ENCODE data around the gene HNRNPC. TPM values are rescaled to one million over a fixed set of nuclear protein-coding genes. Genes with fewer than 3 reads are reported as not detected.
"Not testable (repeated sequence)": the region's sequence is repeated elsewhere in the genome, so short reads cannot be mapped to it uniquely, and the experiment has no call there.

The HNRNPC gene
- 1,000 to 10,000 TPM; 1,063 to 1,070 TPM for total RNA-seq

GRCh38 chr14:21269252-21270046, at the start of gene HNRNPC:
HNRNPC (minus strand) TSS chr14:21269442; CDS start chr14:21234193, 35,249 bp downstream.
- no peaks in the 10 kb centered on the region for H3K9me3 Mint-ChIP-seq
- peak within 1 kb of the TSS; percentile 100 for H3K4me3 Mint-ChIP-seq
- peak; percentile 100 for DNase-seq
- peak within 1 kb of the TSS; percentile 100 for H3K27ac Mint-ChIP-seq
- ChIA-PET POLR2A (interaction anchor here (0.5 to 5.1 kb wide), 4 partner anchors 13 to 485 kb away, joined by 3 to 57 read pairs (median 4); partner anchors contain the start of gene SUPT16H), CTCF (no interaction called here)
- no peaks in the 10 kb centered on the region for H3K27me3 Mint-ChIP-seq
- peaks cover 48% of the 10 kb centered on the region for H3K36me3 Mint-ChIP-seq
- intact Hi-C loops (cut with micrococcal nuclease) = loop anchor here (1.0 to 10.0 kb wide), 10 partner anchors 39 to 1288 kb away; partner anchors contain the start of genes CHD8, METTL3, PIP4P1 and SUPT16H
- H3K4me1 Mint-ChIP-seq (ENCODE audit: low read depth) = peaks cover 24% of the 10 kb centered on the region

DNA sequence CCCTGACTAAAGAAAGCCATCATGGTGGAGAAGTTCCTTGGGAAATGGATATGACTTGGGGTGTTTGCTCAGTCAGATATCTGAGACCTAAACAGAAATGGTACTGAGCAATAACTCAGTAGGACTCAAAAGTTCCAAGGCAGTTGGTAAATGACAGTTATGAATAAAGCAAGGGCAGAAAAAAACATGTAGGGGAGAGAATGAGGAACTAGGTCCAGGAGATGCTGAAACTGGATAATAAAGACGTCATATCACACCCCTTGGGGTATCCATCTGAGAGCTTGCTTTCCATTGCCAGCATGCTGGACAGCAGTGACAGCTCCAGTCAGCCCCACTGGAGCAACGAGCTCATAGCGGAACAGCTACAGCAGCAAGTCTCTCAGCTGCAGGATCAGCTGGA, 48.2 kb upstream of the HNRNPC start:
- H3K4me1 Mint-ChIP-seq (ENCODE audit: low read depth) = peaks cover 7% of the 10 kb centered on the region
- ChIA-PET POLR2A (interaction anchor here (0.6 kb wide), 1 partner anchor 24 kb away, joined by 3 read pairs; no protein-coding TSS in a partner anchor), CTCF (no interaction called here)
- intact Hi-C loops (cut with micrococcal nuclease) = no loop called here
- H3K36me3 Mint-ChIP-seq = no peaks in the 10 kb centered on the region
- no peak overlapping the region for H3K4me3 Mint-ChIP-seq
- no peak overlapping the region for H3K27ac Mint-ChIP-seq
- DNase-seq = no peak
- peaks cover under 1% of the 10 kb centered on the region for H3K27me3 Mint-ChIP-seq
- no peaks in the 10 kb centered on the region for H3K9me3 Mint-ChIP-seq

DNA sequence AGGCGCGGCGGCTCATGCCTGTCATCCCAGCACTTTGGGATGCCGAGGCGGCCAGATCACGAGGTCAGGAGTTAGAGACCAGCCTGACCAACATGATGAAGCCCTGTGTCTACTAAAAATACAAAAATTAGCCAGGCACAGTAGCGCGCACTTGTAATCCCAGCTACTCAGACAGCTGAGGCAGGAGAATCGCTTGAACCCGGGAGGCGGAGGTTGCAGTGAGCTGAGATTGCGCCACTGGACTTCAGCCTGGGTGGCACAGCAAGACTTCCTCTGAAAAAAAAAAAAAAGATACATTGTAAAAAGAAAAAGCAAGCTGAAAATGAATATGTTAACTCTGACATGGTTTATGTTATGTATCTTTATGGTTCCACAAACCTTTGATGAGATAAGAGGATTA, 44.3 kb upstream of the HNRNPC start:
- Mint-ChIP-seq H3K27ac (no peak overlapping the region), H3K4me1 (ENCODE audit: low read depth) (peaks cover 11% of the 10 kb centered on the region), H3K4me3 (no peak overlapping the region), H3K36me3 (no peaks in the 10 kb centered on the region), H3K9me3 (no peaks in the 10 kb centered on the region), H3K27me3 (no peaks in the 10 kb centered on the region)
- no peak for DNase-seq
- POLR2A ChIA-PET = interaction anchor here (0.6 kb wide), 1 partner anchor 202 kb away, joined by 4 read pairs; no protein-coding TSS in a partner anchor
- CTCF ChIA-PET = no interaction called here
- intact Hi-C loops (cut with micrococcal nuclease) = no loop called here

DNA sequence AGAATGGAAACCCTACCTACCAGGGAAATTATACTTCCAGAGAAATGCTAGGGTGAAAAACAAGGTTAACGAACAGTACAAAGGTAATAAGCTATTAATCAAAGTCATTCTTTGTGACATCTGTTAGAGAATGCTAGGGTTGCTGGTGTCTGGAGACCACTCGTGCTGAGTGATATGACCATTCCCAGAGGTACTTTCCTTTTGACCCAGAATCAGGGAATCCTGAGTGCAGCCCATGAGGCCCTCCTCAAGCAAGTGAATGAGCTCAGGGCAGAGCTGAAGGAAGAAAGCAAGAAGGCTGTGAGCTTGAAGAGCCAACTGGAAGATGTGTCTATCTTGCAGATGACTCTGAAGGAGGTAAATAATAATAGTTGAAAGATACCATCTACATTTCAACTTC, 42.4 kb upstream of the HNRNPC start:
- DNase-seq = no peak
- H3K4me1 Mint-ChIP-seq (ENCODE audit: low read depth) = peaks cover 18% of the 10 kb centered on the region
- H3K4me3 Mint-ChIP-seq = no peak overlapping the region
- H3K27me3 Mint-ChIP-seq = no peaks in the 10 kb centered on the region
- H3K36me3 Mint-ChIP-seq = no peaks in the 10 kb centered on the region
- CTCF ChIA-PET = no interaction called here
- H3K27ac Mint-ChIP-seq = no peak overlapping the region
- H3K9me3 Mint-ChIP-seq = no peaks in the 10 kb centered on the region
- POLR2A ChIA-PET = interaction anchor here (0.8 kb wide), 1 partner anchor 46 kb away, joined by 3 read pairs; no protein-coding TSS in a partner anchor
- intact Hi-C loops (cut with micrococcal nuclease) = no loop called here

- ChIA-PET CTCF (no interaction called here), POLR2A (no interaction called here)
- intact Hi-C loops (cut with micrococcal nuclease) = loop anchor here (2.0 kb wide), 1 partner anchor 145 kb away; no protein-coding TSS in a partner anchor
- Mint-ChIP-seq H3K4me1 (ENCODE audit: low read depth) (peaks cover 18% of the 10 kb centered on the region), H3K27ac (no peak overlapping the region), H3K4me3 (no peak overlapping the region), H3K36me3 (no peaks in the 10 kb centered on the region), H3K27me3 (no peaks in the 10 kb centered on the region), H3K9me3 (no peaks in the 10 kb centered on the region)
- no peak for DNase-seq
These were observed 40.7 kb upstream of the HNRNPC start for GRCh38 chr14:21309956-21310355.

DNA sequence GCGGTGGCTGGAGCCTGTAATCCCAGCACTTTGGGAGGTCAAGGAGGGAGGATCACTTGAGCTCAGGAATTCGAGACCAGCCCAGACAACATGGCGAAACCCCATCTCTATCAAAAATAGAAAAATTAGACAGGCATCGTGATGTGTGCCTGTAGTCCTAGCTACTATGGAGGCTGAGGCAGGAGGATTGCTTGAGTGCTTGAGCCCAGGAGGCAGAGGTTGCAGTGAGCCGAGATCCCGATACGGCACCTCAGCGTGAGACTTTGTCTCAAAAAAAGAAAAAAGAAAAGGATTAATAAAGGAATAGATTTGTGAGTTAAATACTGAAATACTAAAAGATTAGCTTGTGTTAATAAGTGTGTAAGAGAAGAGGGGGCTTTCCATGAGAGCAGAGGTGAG, 40.0 kb upstream of the HNRNPC start:
- Mint-ChIP-seq H3K4me3 (peak overlapping the region; percentile 70), H3K36me3 (no peaks in the 10 kb centered on the region), H3K27ac (peak overlapping the region; percentile 80), H3K9me3 (no peaks in the 10 kb centered on the region), H3K4me1 (ENCODE audit: low read depth) (peaks cover 18% of the 10 kb centered on the region), H3K27me3 (no peaks in the 10 kb centered on the region)
- no peak for DNase-seq
- ChIA-PET POLR2A (interaction anchor here (0.8 kb wide), 1 partner anchor 42 kb away, joined by 3 read pairs; no protein-coding TSS in a partner anchor), CTCF (no interaction called here)
- intact Hi-C loops (cut with micrococcal nuclease) = loop anchor here (2.0 kb wide), 1 partner anchor 146 kb away; no protein-coding TSS in a partner anchor

GRCh38 chr14:21308479-21309237, 39.4 kb upstream of the HNRNPC start:
- intact Hi-C loops (cut with micrococcal nuclease) = loop anchor here (1.0 to 2.0 kb wide), 3 partner anchors 39 to 146 kb away; partner anchors contain the start of genes HNRNPC and SUPT16H
- ChIA-PET CTCF (no interaction called here), POLR2A (interaction anchor here (0.8 to 1.3 kb wide), 2 partner anchors 41 to 43 kb away, joined by 3 read pairs; no protein-coding TSS in a partner anchor)
- peak; percentile 91 for DNase-seq
- H3K27me3 Mint-ChIP-seq = no peaks in the 10 kb centered on the region
- peak overlapping the region; percentile 80 for H3K27ac Mint-ChIP-seq
- H3K4me3 Mint-ChIP-seq = peak overlapping the region; percentile 70
- no peaks in the 10 kb centered on the region for H3K9me3 Mint-ChIP-seq
- H3K4me1 Mint-ChIP-seq (ENCODE audit: low read depth) = peaks cover 18% of the 10 kb centered on the region
- no peaks in the 10 kb centered on the region for H3K36me3 Mint-ChIP-seq

DNA sequence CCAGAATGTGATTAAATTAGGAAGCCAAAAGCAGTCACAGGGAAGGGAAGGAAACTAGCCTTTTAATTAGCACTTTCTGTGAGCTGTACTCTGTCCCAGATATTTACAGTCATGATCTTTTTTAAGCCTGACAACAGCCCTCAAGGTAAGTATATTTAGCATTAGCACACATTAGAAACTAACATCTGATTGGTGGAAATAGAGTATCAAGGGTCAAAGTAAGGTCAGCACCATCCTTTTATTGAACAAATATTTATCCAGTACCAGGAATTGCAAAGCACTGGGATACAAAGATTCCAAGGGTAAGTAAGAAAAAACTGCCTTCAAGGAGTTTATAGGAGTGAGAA, 38.9 kb upstream of the HNRNPC start:
- Mint-ChIP-seq H3K4me1 (ENCODE audit: low read depth) (peaks cover 18% of the 10 kb centered on the region), H3K4me3 (peak overlapping the region; percentile 70), H3K9me3 (no peaks in the 10 kb centered on the region), H3K27ac (peak overlapping the region; percentile 80), H3K27me3 (no peaks in the 10 kb centered on the region), H3K36me3 (no peaks in the 10 kb centered on the region)
- ChIA-PET CTCF (no interaction called here), POLR2A (interaction anchor here (1.3 kb wide), 1 partner anchor 43 kb away, joined by 3 read pairs; no protein-coding TSS in a partner anchor)
- DNase-seq = no peak
- intact Hi-C loops (cut with micrococcal nuclease) = loop anchor here (1.0 to 2.0 kb wide), 3 partner anchors 39 to 147 kb away; partner anchors contain the start of genes HNRNPC and SUPT16H

- Mint-ChIP-seq H3K36me3 (no peaks in the 10 kb centered on the region), H3K9me3 (no peaks in the 10 kb centered on the region), H3K27ac (no peak overlapping the region), H3K4me1 (ENCODE audit: low read depth) (peaks cover 18% of the 10 kb centered on the region), H3K27me3 (no peaks in the 10 kb centered on the region), H3K4me3 (no peak overlapping the region)
- ChIA-PET POLR2A (interaction anchor here (1.3 kb wide), 1 partner anchor 42 kb away, joined by 3 read pairs; no protein-coding TSS in a partner anchor), CTCF (no interaction called here)
- DNase-seq = no peak
- intact Hi-C loops (cut with micrococcal nuclease) = loop anchor here (1.0 to 2.0 kb wide), 3 partner anchors 38 to 147 kb away; partner anchors contain the start of genes HNRNPC and SUPT16H
These were observed 38.4 kb upstream of the HNRNPC start for GRCh38 chr14:21307637-21308036.

- POLR2A ChIA-PET; H3K36me3 Mint-ChIP-seq; H3K9me3 Mint-ChIP-seq; intact Hi-C loops (cut with micrococcal nuclease); H3K4me3 Mint-ChIP-seq; DNase-seq; CTCF ChIA-PET; H3K27ac Mint-ChIP-seq; H3K4me1 Mint-ChIP-seq (ENCODE audit: low read depth): not testable (repeated sequence)
- peaks cover 12% of the 10 kb centered on the region for H3K27me3 Mint-ChIP-seq
These were observed 33.5 kb upstream of the HNRNPC start for GRCh38 chr14:21302836-21303140.

GRCh38 chr14:21302013-21302835, 33.0 kb upstream of the HNRNPC start:
- CTCF ChIA-PET = no interaction called here

More at GRCh38 chr14:21302013-21302835, 33.0 kb upstream of the HNRNPC start:
- H3K27ac Mint-ChIP-seq = no peak overlapping the region
- H3K9me3 Mint-ChIP-seq = no peaks in the 10 kb centered on the region
- H3K36me3 Mint-ChIP-seq = no peaks in the 10 kb centered on the region
- POLR2A ChIA-PET = no interaction called here
- no peak overlapping the region for H3K4me3 Mint-ChIP-seq
- no peaks in the 10 kb centered on the region for H3K4me1 Mint-ChIP-seq (ENCODE audit: low read depth)
- intact Hi-C loops (cut with micrococcal nuclease) = no loop called here
- H3K27me3 Mint-ChIP-seq = peaks cover 13% of the 10 kb centered on the region
- DNase-seq = no peak

All from activated CD4-positive, alpha-beta memory T cell treated with anti-CD3 and anti-CD28 coated beads for 36 hours (primary cell).